SK-N-SH (cell line): ENCODE data around the gene LRMDA. TPM values are rescaled to one million over a fixed set of nuclear protein-coding genes. Genes with fewer than 3 reads are reported as not detected.

Experiments used
- CTCF ChIA-PET: fragments of 300-600, 350-600 bp; formaldehyde crosslinking; extraction: SDS; loops from one replicate; lab custom pipeline; 2021; lab: Yijun Ruan, JAX
- POLR2A ChIA-PET: fragments of 350-600 bp; sonication (Branson Sonifier 250); formaldehyde crosslinking; extraction: SDS; loops from one replicate; lab custom pipeline; 2020; ENCODE audit warnings: antibody characterized with exemption, inconsistent platforms; lab: Yijun Ruan, JAX
- DNase-seq: peaks from one replicate; pipeline ENCODE4 v3.0.0; 2012
- H2AFZ ChIP-seq: fragments of 200-600 bp; sonication (generic); 2 replicates; pipeline ENCODE4 v1.8.1; 2016; ENCODE audit warnings: antibody characterized with exemption, mild to moderate bottlenecking, low read depth
- H3F3A ChIP-seq: fragments of 200-600 bp; sonication (generic); replicated peaks from 2 replicates; pipeline ENCODE3; 2016; ENCODE audit warnings: antibody characterized with exemption, mild to moderate bottlenecking; ENCODE audit not compliant: insufficient read depth
- H3K27ac ChIP-seq, 2 experiments: fragments of 200-500 bp in 1 of 2; fragments of 200-600 bp in 1 of 2; sonication (Bioruptor generic) in 1 of 2; sonication (generic), shearing (Covaris generic) in 1 of 2; 2 replicates each; pipeline versions ENCODE4 v1.5.1 to v1.6.1; 2014 to 2016; ENCODE audit warnings: low read depth in 2 of 2, inconsistent platforms in 1 of 2, low read length in 1 of 2, mild to moderate bottlenecking in 1 of 2, mixed read lengths in 1 of 2
- H3K27me3 ChIP-seq: fragments of 200-600 bp; sonication (generic), shearing (Covaris generic); 2 replicates; pipeline ENCODE4 v1.6.1; 2016; ENCODE audit warnings: mixed run types; ENCODE audit not compliant: insufficient read depth
- H3K36me3 ChIP-seq, 2 experiments: fragments of 200-500 bp in 1 of 2; fragments of 200-600 bp in 1 of 2; sonication (Bioruptor generic) in 1 of 2; sonication (generic) in 1 of 2; replicated peaks in 1 of 2; 2 replicates each; pipeline versions ENCODE3 to v1.5.1; 2014 to 2016; ENCODE audit warnings: low read length in 1 of 2, mild to moderate bottlenecking in 1 of 2; ENCODE audit not compliant: insufficient read depth in 2 of 2, control insufficient read depth in 1 of 2
- H3K4me1 ChIP-seq, 2 experiments: fragments of 200-500 bp in 1 of 2; fragments of 200-600 bp in 1 of 2; sonication (Bioruptor generic) in 1 of 2; sonication (generic), shearing (Covaris generic) in 1 of 2; 2 replicates each; pipeline versions ENCODE4 v1.5.1 to v1.6.1; 2014 to 2016; ENCODE audit warnings: low read depth in 1 of 2, low read length in 1 of 2, mixed run types in 1 of 2; ENCODE audit not compliant: insufficient read depth in 2 of 2, control insufficient read depth in 1 of 2
- H3K4me2 ChIP-seq: fragments of 200-600 bp; sonication (generic), shearing (Covaris generic); 2 replicates; pipeline ENCODE4 v1.6.1; 2017; ENCODE audit warnings: mixed run types
- H3K4me3 ChIP-seq, 2 experiments: fragments of 200-500 bp in 1 of 2; fragments of 200-600 bp in 1 of 2; sonication (Bioruptor generic) in 1 of 2; sonication (generic), shearing (Covaris generic) in 1 of 2; 2 replicates each; pipeline versions ENCODE4 v1.5.1 to v1.8.1; 2014 to 2016; ENCODE audit warnings: low read depth in 2 of 2, inconsistent platforms in 1 of 2, low read length in 1 of 2, mild to moderate bottlenecking in 1 of 2, mixed read lengths in 1 of 2, moderate library complexity in 1 of 2
- H3K79me2 ChIP-seq: fragments of 200-600 bp; sonication (generic); 2 replicates; pipeline ENCODE4 v1.8.1; 2017; ENCODE audit warnings: mild to moderate bottlenecking; ENCODE audit not compliant: insufficient read depth
- H3K9ac ChIP-seq: fragments of 200-600 bp; sonication (generic); 2 replicates; pipeline ENCODE4 v1.6.1; 2017; ENCODE audit warnings: mixed run types
- H3K9me2 ChIP-seq: fragments of 200-600 bp; sonication (generic); 2 replicates; pipeline ENCODE4 v1.6.1; 2017; ENCODE audit warnings: mixed run types
- H3K9me3 ChIP-seq: fragments of 200-600 bp; sonication (generic); 2 replicates; pipeline ENCODE4 v1.6.1; 2017; ENCODE audit warnings: mixed run types, mild to moderate bottlenecking, moderate library complexity
- H4K20me1 ChIP-seq: fragments of 200-600 bp; sonication (generic); 2 replicates; pipeline ENCODE4 v1.6.1; 2017; ENCODE audit warnings: mild to moderate bottlenecking, mixed run types; ENCODE audit not compliant: insufficient read depth
- FOXM1 ChIP-seq: IDR thresholded peaks from 2 replicates; pipeline ENCODE4 v1.4.0; 2012; ENCODE audit warnings: low read depth, mild to moderate bottlenecking
- JUND ChIP-seq: IDR thresholded peaks from 2 replicates; pipeline ENCODE4 v1.4.0; 2012
- MEF2A ChIP-seq: IDR thresholded peaks from 2 replicates; pipeline ENCODE4 v1.4.0; 2012; ENCODE audit warnings: low read depth, borderline replicate concordance
- NFIC ChIP-seq: IDR thresholded peaks from 2 replicates; pipeline ENCODE4 v1.4.0; 2012; ENCODE audit warnings: borderline replicate concordance
- RAD21 ChIP-seq: IDR thresholded peaks from 2 replicates; pipeline ENCODE4 v1.6.1; 2012; ENCODE audit warnings: mild to moderate bottlenecking, low read length
- RCOR1 ChIP-seq: fragments of 150-350 bp; IDR thresholded peaks from 2 replicates; pipeline ENCODE4 v1.6.1; 2017; ENCODE audit warnings: antibody characterized with exemption, low read length
- SIN3A ChIP-seq: IDR thresholded peaks from 2 replicates; pipeline ENCODE4 v1.6.1; 2012; ENCODE audit warnings: low read depth, mild to moderate bottlenecking, low read length, moderate library complexity, borderline replicate concordance
- TEAD4 ChIP-seq: IDR thresholded peaks from 2 replicates; pipeline ENCODE4 v1.4.0; 2012; ENCODE audit warnings: mild to moderate bottlenecking, borderline replicate concordance; ENCODE audit not compliant: insufficient read depth
- WGBS: methylation state at CpG from one replicate; pipeline ENCODE4 v1.1.6; 2017; ENCODE audit warnings: low lambda C conversion rate; 5-methylcytosine and 5-hydroxymethylcytosine counted together
- polyA plus RNA-seq, 3 experiments: library from polyadenylated mRNA; depleted of rRNA; stranded (reverse); fragments of >200 nt; gene quantifications; 2 replicates each; pipeline ENCODE4 v1.2.3, GENCODE V29; 2012
- TF ChIP-seq, protein P1 (sequence below): IDR thresholded peaks from 2 replicates; pipeline ENCODE4 v1.6.1; 2012; ENCODE audit warnings: mild to moderate bottlenecking, low read depth, low read length, moderate library complexity
- TF ChIP-seq, protein P2 (sequence below): IDR thresholded peaks from 2 replicates; pipeline ENCODE4 v1.4.0; 2012; ENCODE audit warnings: low read depth
- TF ChIP-seq, protein P3 (sequence below): IDR thresholded peaks from 2 replicates; pipeline ENCODE4 v1.4.0; 2012; ENCODE audit warnings: low read depth, borderline replicate concordance
- TF ChIP-seq, protein P4 (sequence below): fragments of 150-350 bp; IDR thresholded peaks from 2 replicates; pipeline ENCODE4 v1.6.1; 2016; ENCODE audit warnings: mild to moderate bottlenecking, low read depth, low read length
- TF ChIP-seq, protein P5 (sequence below): fragments of 150-350 bp; IDR thresholded peaks from 2 replicates; pipeline ENCODE4 v1.6.1; 2017; ENCODE audit warnings: antibody characterized with exemption, low read length, low read depth, borderline replicate concordance
- TF ChIP-seq, protein P6 (sequence below): IDR thresholded peaks from 2 replicates; pipeline ENCODE4; 2012

Gene LRMDA
- polyA plus RNA-seq, 1 of the 3 experiments (the other 2 are of a cell fraction), result 0.95 TPM

DNA sequence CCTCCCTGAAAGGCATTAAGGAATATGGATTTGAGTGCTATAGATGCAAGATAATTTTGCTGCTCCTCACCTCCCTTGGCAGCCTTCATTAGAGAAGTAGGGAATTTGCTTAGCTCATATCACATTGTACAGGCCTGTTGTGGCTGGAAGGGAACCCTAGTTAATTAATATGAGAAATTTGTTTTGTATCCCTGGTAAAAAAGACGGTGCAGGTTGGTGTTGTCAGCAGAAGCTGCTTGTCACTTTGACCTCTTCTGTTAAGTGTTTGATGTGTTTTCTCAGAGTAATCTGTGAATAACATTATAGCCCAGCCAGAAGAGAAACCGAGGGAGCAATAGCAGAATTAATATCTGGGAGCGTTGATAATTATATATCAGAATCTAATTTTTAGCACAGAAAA is 278.4 kb downstream of the LRMDA start (continued):
- TF ChIP-seq, protein P1, sequence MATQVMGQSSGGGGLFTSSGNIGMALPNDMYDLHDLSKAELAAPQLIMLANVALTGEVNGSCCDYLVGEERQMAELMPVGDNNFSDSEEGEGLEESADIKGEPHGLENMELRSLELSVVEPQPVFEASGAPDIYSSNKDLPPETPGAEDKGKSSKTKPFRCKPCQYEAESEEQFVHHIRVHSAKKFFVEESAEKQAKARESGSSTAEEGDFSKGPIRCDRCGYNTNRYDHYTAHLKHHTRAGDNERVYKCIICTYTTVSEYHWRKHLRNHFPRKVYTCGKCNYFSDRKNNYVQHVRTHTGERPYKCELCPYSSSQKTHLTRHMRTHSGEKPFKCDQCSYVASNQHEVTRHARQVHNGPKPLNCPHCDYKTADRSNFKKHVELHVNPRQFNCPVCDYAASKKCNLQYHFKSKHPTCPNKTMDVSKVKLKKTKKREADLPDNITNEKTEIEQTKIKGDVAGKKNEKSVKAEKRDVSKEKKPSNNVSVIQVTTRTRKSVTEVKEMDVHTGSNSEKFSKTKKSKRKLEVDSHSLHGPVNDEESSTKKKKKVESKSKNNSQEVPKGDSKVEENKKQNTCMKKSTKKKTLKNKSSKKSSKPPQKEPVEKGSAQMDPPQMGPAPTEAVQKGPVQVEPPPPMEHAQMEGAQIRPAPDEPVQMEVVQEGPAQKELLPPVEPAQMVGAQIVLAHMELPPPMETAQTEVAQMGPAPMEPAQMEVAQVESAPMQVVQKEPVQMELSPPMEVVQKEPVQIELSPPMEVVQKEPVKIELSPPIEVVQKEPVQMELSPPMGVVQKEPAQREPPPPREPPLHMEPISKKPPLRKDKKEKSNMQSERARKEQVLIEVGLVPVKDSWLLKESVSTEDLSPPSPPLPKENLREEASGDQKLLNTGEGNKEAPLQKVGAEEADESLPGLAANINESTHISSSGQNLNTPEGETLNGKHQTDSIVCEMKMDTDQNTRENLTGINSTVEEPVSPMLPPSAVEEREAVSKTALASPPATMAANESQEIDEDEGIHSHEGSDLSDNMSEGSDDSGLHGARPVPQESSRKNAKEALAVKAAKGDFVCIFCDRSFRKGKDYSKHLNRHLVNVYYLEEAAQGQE, result no peak
- TF ChIP-seq, protein P2, sequence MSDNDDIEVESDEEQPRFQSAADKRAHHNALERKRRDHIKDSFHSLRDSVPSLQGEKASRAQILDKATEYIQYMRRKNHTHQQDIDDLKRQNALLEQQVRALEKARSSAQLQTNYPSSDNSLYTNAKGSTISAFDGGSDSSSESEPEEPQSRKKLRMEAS, result no peak
- TF ChIP-seq, protein P3, sequence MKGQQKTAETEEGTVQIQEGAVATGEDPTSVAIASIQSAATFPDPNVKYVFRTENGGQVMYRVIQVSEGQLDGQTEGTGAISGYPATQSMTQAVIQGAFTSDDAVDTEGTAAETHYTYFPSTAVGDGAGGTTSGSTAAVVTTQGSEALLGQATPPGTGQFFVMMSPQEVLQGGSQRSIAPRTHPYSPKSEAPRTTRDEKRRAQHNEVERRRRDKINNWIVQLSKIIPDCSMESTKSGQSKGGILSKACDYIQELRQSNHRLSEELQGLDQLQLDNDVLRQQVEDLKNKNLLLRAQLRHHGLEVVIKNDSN, result no peak
- TF ChIP-seq MEF2A (no peak), SIN3A (no peak)
- TF ChIP-seq, protein P4, sequence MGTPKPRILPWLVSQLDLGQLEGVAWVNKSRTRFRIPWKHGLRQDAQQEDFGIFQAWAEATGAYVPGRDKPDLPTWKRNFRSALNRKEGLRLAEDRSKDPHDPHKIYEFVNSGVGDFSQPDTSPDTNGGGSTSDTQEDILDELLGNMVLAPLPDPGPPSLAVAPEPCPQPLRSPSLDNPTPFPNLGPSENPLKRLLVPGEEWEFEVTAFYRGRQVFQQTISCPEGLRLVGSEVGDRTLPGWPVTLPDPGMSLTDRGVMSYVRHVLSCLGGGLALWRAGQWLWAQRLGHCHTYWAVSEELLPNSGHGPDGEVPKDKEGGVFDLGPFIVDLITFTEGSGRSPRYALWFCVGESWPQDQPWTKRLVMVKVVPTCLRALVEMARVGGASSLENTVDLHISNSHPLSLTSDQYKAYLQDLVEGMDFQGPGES, result no peak

DNA sequence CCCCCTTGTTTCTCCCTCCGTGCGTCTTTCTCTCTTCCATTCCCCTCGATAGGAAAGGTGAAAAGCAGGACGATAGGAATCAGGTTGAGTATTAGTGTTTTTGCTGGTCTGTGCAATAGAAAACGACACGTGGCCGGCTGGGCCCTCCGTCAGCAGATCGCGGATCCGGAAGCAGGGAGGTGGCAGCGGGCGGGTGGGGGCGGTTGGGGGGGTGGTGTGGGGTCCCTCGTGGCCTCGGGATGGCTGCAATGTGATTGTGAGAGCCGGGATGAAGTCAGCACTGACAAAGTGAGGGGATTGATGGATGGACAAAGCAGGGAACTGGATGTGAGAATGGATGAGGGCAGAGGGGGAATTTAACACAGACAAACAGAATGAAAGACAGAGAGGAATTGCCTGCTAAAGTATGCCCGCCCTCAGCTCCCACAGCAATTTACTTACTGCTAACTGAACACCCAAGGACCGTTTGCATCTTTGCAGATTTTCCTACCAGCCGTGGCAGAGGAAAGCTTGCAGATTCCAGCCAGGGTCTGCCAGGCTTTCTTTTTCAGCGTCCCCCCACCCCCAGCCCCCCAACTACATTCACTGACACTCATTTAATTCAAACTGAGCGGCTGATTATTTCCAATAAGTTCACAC is 280.9 kb downstream of the LRMDA start:
- Histone ChIP-seq H3K4me2 (no peak overlapping the region), H3F3A (no peaks in the 10 kb centered on the region), H3K27me3 (no peaks in the 10 kb centered on the region; the same call in 1 of the 2 replicates), H3K4me1 (no peaks in the 10 kb centered on the region), H2AFZ (no peak overlapping the region), H3K9me3 (no peaks in the 10 kb centered on the region), H4K20me1 (no peaks in the 10 kb centered on the region), H3K9me2 (no peaks in the 10 kb centered on the region), H3K4me3 (no peak overlapping the region), H3K79me2 (no peaks in the 10 kb centered on the region), H3K27ac (no peak overlapping the region), H3K36me3 (no peaks in the 10 kb centered on the region), H3K9ac (no peak overlapping the region)
- ChIA-PET POLR2A (no interaction called here), CTCF (no interaction called here)
- DNase-seq, result no peak
- TF ChIP-seq RCOR1 (no peak), FOXM1 (no peak), JUND (no peak), MEF2A (no peak), TEAD4 (no peak), NFIC (no peak), RAD21 (no peak)
- TF ChIP-seq, protein P5, sequence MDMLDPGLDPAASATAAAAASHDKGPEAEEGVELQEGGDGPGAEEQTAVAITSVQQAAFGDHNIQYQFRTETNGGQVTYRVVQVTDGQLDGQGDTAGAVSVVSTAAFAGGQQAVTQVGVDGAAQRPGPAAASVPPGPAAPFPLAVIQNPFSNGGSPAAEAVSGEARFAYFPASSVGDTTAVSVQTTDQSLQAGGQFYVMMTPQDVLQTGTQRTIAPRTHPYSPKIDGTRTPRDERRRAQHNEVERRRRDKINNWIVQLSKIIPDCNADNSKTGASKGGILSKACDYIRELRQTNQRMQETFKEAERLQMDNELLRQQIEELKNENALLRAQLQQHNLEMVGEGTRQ, result no peak
- TF ChIP-seq, protein P3, result no peak
- TF ChIP-seq, protein P6, sequence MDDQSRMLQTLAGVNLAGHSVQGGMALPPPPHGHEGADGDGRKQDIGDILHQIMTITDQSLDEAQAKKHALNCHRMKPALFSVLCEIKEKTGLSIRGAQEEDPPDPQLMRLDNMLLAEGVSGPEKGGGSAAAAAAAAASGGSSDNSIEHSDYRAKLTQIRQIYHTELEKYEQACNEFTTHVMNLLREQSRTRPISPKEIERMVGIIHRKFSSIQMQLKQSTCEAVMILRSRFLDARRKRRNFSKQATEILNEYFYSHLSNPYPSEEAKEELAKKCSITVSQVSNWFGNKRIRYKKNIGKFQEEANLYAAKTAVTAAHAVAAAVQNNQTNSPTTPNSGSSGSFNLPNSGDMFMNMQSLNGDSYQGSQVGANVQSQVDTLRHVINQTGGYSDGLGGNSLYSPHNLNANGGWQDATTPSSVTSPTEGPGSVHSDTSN, result no peak
- TF ChIP-seq, protein P4, result no peak
- 68% methylated on average over 22 of the region's 22 CpGs for WGBS
